NCI-H446 (cell line): ENCODE data around the gene UBN1.
"Not testable (repeated sequence)": the region's sequence is repeated elsewhere in the genome, so short reads cannot be mapped to it uniquely, and the experiment has no call there.

Source experiments
- DNase-seq, 2 experiments: peaks; one replicate each; lab custom pipeline; 2025; lab: John Stamatoyannopoulos, UW

The UBN1 gene

DNA sequence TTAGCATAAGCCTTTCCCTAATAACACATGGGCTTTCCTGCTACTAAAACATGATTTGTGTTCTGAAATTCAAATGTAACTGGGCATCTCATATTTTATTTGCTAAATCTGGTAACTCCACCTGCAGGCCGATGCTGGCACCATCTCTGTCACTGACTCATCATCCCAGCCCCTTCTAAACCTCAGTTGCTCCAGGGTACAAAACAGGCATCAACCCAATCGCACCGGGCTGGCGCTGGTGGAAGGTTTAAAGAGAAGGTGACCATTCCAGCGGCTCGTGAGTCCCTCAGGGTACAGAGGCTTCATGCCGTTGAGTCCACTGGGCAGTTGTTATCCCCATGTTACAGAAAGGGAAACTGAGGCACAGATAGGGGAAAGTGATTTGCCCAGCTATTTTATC is 62.5 kb downstream of the UBN1 start:
- no peak for DNase-seq

- no peak for DNase-seq
Observed at GRCh38 chr16:4910828-4911227, 63.5 kb downstream of the UBN1 start.

GRCh38 chr16:4911970-4912386 is 64.7 kb downstream of the UBN1 start:
- no peak for DNase-seq

DNA sequence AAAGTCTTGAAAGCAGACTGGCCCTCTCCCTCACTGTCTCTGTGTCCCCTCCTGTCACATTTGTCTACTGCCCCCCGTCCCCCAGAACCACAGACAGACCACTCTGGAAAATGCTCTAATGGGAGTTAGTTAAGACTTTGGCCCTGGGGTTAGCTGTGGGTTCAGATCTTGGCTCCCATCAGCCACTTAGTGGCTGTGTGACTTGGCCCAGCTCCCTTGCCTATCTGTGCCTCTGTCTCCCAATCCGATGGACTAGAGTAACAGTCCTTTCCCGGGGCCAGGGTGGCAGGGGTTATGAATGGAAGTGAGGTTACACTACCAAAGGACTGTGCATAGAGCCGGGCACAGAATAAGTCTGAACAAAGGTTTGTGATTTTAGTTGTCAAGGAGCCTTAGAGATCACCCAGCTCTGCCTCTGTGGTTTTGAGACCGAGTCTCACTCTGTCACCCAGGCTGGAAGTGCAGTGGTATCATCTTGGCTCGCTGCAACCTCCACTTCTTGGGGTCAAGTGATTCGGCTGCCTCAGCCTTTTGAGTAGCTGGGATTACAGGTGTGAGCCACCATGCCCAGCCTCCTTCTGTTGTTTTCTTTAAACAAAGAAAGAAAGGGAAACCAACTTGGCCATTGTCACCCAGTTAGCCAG is 66.0 kb downstream of the UBN1 start:
- no peak for DNase-seq

DNA sequence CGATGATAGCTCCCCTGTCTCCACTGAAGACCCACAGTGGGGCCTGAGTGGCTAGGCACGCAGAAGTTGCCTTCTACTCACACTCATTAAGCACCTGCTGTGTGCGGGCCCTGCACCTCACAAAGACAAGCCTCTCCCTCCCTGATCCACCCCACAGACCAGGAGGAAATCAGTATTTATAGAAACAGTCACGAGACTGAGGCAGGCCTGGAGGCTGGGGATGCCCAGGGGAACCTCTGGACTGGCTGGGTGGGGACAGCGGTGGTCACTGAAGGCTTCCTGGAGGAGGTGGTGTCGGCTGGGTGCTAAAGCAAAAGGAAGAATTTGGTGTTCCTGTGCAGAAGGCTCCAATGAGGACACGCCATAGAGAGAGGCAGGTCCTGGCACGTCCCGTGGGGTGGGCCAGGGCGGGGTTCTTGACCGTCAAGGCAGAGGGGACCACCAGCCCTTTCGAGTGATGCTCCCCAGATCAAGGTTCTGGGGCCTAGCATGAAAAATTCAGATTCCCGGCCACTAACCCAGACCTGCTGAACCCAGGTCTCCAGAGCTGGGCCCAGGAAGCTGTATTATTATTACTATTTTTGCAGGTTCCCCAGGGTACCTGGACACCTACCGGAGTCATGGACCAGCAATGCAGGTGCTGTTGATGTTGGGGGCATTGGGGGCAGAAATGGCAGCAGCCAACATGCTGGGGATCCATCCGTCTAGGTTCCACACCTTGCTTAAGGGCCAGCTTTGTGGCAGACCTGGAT is 66.7 kb downstream of the UBN1 start:
- no peak for DNase-seq

DNA sequence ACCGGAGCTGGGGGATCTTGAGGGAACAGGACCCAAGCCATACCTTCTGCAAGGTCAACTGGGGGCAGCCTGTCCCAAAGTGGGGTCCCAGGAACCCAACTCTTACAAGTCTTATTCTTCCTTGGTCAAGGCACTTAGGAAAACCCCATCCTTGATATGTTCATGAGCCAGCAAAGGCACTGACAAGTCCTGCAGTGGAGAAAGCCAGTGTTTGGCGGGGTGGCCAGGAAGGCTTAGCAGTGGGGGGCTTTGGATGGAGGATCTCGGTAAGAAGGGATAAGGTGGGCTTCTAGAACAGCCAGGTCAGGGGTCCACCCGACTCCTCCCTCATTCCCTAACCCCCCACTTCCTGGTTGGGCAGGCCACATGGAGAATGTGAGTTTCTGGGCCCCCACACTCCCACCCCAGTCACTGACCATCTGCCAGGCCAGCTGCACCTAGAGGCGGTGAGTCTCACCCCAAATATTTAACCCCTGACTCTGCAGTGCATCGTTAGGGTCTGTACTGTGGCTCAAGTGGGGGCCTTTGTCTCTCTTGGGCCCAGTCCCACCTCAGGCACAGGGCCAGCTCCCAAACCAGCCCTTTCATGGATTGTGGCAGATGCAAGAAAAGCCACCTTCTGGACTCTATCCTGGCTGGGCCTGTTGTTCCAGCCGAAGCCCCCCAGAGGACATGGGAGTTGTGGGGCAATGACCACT is 67.4 kb downstream of the UBN1 start:
- DNase-seq: no peak

- no peak for DNase-seq
Observed at GRCh38 chr16:4915226-4915761, 68.0 kb downstream of the UBN1 start.

- DNase-seq: no peak
Observed at GRCh38 chr16:4917117-4917516, 69.8 kb downstream of the UBN1 start.

GRCh38 chr16:4918781-4919251 is 71.5 kb downstream of the UBN1 start:
- DNase-seq: no peak

DNA sequence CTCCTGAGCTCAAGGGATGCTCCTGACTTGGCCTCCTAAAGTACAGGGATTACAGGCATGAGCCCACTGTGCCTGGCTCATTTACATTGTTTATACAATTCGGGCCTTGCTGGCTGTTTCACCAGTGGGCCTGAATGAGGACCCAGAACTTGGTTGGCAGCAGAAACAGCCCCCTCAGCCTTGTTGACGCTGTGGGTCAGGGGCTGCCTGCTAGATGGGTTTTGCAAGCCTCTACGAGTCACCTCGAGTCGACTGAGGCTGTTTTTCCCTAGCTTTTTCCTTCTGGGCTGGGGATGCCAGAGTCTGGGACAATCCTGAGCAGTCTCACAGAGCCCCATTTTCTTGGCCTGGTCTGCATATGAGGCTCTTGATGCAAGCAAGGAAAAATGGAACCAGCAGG is 73.5 kb downstream of the UBN1 start:
- DNase-seq: no peak

DNA sequence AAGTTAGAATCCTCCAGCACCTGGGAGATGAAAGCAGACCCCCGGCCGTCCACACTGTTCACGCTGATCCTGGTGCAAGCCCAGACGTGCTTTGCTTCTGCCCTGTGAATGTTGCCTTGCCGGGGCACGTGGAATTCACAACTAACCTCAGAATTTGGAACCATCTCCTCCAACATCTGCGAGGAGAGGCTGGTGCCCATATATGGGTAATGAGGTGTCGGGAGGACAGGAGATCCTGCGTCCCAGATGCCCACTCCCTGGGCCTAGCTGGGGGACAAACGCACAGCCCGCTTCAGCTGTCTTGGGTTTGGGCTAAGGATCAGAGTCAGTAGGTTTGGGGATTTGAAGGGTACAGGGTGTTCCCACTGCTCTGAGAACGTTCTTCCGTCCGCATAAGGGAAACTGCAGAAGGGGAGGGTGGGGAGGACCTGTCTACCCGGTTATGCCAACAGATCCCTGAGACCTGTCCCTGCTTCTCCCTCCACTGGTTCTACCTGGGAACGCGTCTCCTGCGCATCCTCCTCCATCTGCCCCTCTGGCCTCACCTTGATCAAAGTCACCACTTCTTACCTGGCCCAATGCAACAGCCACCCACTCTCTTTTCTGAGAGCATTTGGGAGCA is 75.6 kb downstream of the UBN1 start:
- DNase-seq: no peak

GRCh38 chr16:4923853-4924252 is 76.6 kb downstream of the UBN1 start:
- DNase-seq: no peak

- no peak for DNase-seq
Observed at GRCh38 chr16:4924593-4925292, 77.5 kb downstream of the UBN1 start.

- no peak for DNase-seq
Observed at GRCh38 chr16:4925293-4925607, 78.0 kb downstream of the UBN1 start.

DNA sequence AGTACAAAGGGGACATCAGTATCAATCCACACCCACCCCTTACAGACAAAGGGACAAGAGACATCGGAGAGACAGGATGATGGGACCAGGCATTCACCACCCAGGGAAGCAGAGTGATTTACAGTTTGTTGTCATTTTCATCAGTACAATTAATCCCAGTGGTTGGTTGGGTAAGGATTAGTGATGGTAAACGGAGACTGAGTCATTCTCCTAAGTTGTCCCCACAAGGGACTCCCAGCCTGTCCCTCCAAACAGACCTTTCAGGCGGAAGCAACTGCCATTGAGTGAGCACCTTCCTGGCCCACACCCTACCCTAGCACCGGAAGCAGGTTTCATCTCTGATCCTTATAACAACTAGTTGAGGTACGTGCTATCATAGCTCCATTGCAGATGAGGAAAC is 78.5 kb downstream of the UBN1 start:
- DNase-seq: no peak

- no peak for DNase-seq
Observed at GRCh38 chr16:4926928-4927327, 79.6 kb downstream of the UBN1 start.

GRCh38 chr16:4927661-4928060 is 80.4 kb downstream of the UBN1 start:
- DNase-seq: no peak

- no peak for DNase-seq
Observed at GRCh38 chr16:4928227-4928626, 80.9 kb downstream of the UBN1 start.

GRCh38 chr16:4929619-4930018 is 82.3 kb downstream of the UBN1 start:
- DNase-seq: not testable (repeated sequence)

GRCh38 chr16:4931381-4931780 is 84.1 kb downstream of the UBN1 start:
- no peak for DNase-seq
